Stimulated activated CD8-positive, alpha-beta memory T cell treated with anti-CD3 and anti-CD28 coated beads, Interleukin-12 subunit alpha, Interleukin-12 subunit beta, amount 100 ng/mL, for 24 hours (primary cell): ENCODE data around the gene FKTN.
"Not testable (repeated sequence)": the region's sequence is repeated elsewhere in the genome, so short reads cannot be mapped to it uniquely, and the experiment has no call there.

Source experiments
- DNase-seq: peaks from one replicate; pipeline ENCODE4 v3.0.0-alpha.2; 2020; ENCODE audit errors: extremely low read depth

The FKTN gene

DNA sequence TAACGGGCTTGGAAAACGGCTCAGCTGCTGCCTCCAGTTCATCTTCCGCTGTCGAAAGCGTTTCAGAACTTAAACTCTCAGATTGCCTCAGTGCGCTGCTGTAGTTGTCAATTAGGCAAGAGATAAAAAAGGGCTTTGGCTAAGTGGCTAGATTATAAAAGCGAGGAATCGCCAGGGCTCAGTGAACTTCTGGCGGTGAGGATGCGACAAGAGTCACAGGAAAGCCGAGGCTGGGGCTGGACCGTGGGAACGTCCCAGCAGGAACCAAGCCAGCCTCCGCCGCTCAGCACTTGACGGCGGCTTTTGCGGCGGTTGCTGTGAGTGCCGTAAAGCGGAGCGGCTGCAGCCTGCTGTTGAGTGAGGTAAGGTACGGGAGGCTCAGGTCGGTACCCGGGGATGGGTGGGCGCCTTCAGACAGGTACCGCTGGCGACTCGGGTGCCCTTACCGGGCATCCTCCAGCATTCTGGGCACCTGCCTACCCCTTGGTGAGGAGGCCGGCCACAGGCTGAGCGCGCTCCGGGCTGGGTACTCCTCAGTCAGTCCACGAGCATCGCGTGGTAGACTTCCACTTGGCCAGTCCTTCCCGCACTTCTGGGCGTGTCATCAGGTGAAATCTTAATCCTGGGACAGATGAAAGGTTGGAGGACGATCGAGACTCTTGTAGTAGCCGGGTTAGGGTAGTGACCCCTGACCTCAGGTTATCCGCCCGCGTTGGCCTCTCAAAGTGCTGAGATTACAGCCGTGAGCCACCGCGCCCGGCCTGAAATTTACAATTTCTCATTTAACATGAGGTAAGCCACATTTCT lies at the start of gene FKTN:
Gene FKTN, plus strand, starts transcription at position 328 of the 807 bp plus-strand sequence. CDS start 16,902 bp downstream, outside the sequence.
- peak; percentile 59 for DNase-seq

DNA sequence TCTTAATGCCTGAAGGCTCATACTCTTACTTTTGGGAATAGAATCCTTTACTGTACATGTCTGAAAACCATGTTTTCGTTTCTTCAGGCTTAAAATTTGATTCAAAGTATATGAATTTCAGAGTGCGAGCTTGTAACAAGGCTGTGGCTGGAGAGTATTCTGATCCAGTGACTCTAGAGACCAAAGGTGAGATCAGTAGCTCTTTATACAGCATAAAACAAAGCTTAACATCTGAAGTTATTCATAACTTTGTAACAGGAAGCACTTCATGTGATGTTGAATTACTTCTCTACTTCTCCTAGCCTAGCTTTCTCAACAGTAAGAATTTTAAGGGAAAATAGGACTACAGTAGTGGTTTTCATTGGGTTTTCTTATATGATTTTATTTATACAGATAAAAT lies 49.4 kb upstream of the FKTN start:
- no peak for DNase-seq

DNA sequence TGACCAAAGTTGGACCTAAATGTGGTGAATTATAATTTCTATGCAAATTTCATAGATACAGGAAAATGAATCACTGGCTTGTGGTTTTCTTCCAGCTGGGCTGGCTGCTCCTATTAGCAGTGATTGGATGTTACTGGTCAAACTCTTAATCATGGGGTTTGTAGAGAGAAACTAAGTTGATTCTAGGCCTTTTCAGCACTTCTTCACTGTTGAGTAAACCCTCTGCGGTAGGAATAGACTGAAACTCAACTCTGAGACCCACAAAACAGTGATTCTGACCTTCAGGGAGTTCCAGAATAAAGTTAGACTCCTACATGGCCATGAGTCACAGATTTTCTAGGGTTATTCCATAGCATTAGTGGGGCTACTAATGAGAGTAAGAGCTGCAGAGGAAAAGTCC lies 47.9 kb upstream of the FKTN start:
- DNase-seq = no peak

DNA sequence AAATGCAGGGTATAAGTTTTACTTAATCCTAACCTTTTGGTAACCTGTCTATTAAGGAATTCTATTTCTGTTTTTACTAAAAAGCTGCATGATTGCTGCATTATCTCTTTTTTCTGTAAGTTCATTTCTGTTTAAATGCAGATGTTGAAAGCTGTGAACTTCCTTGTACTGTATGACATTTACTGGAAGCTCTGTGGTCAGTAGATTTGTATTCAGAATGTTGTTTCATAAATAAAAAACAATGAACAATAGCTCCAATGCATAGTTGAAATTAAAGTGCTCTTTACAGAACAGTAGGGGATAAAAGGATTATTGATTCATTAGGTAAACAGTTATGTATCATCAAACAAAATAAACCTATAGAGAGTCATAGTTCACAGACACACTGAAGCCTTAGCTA lies 46.5 kb upstream of the FKTN start:
- DNase-seq = no peak

DNA sequence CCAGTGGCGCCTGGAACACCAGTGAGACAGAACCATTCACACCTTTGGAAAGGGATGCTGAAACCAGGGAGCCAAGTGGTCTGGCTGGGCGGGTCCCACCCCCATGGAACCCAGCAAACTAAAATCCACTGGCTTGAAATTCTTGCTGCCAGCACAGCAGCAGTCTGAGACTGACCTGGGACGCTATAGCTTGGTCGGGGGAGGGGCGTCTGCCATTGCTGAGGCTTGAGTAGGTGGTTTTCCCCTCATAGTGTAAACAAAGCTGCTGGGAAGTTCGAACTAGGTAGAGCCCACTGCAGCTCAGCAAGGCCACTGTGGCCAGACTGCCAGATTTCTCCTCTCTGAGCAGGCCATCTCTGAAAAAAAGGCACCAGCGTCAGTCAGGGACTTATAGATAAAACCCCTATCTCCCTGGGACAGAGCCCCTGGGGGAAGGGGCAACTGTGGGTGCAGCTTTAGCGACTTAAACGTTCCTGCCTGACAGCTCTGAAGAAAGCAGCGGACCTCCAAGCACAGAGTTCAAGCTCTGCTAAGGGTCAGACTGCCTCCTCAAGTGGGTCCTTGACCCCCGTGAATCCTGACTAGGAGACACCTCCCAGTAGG lies 42.0 kb upstream of the FKTN start:
- no peak for DNase-seq

DNA sequence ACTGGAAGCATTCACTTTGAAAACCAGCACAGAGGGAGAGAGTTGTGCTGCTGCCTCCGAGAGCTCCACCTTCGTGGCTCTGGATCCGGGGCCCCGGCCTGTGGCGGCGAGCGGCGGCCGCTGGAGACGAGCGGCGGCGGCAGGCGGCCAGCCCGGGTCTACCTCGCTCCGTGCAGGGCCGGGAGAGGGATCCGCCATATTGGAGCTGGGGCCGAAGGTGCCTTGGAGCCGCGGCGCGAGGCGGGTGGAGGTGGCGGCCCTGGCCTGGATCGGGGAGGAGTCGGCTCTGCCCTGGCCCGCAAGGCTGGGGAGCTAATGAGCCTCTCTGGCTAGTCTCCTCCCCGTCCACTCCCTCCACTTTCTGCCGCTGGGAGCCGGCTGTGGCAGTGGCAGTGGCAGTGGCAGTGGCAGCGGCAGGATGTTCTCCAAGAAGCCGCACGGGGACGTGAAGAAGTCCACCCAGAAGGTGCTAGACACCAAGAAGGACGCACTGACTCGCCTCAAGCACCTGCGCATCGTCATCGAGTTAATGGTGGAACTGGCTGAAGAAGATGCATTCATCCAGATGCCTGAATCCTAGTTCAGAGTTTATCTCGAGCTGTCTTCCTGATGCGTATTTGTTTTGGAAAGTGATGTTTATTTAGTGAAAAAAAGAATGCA lies 38.1 kb upstream of the FKTN start:
- not testable (repeated sequence) for DNase-seq

DNA sequence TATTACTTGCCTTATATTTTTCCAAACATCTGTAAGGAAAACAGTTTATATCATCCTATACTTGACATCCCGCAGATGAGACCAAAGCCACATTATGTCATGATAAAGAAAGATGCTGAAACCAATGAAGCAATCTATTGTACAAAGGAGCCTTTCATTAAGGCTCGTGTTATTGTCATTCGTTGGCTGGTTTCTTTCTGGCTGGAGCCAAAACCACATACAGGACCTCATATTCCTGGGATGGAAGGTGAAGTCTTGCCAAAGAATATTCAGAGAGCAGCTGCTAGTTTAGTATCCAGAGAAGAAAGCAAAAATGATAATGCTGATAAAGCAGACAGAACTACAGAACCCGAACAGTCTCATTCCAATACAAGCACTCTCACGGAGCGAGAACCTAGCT lies 36.9 kb upstream of the FKTN start:
- not testable (repeated sequence) for DNase-seq

DNA sequence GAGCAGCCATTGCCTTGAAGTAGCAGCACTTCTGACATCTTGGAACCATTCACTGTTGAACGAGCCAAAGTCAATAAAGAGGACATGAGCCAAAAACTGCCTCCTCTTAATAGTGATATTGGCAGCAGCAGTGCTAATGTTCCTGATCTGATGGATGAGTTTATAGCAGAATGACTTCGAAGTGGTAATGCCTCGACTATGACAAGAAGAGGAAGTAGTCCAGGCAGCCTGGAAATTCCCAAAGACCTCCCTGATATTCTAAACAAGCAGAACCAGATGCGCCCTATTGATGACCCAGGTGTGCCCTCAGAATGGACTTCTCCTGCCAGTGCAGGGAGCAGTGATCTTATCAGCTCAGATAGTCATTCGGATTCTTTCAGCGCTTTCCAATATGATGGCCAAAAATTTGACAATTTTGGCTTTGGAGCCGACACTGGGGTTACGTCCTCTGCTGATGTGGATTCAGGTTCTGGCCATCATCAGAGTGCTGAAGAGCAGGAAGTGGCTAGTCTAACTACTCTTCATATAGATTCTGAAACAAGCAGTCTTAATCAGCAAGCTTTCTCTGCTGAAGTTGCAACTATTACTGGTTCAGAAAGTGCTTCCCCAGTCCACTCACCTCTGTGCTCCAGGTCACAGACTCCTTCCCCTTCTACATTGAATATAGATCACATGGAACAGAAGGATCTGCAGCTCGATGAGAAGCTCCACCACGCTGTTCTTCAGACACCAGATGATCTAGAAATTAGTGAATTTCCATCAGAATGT lies 35.1 kb upstream of the FKTN start:
- not testable (repeated sequence) for DNase-seq

DNA sequence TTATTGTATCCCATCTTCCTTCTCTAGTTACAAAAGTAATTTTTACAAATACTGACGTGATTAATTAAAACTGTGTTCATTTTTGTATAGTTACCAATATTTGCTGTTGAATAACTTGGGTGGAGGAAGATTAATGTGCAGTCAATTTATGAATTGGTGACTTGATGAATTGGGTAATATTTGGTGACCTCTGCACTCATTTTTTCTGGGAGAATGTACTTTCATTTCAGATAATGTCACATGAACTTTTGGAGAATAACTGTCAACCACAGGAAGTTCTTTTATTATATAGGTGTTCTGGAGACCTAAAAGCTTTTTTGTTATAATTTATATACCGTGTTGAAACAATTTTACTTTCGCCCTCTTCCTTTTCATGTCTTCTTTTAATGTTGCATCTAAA lies 26.4 kb upstream of the FKTN start:
- DNase-seq = no peak

DNA sequence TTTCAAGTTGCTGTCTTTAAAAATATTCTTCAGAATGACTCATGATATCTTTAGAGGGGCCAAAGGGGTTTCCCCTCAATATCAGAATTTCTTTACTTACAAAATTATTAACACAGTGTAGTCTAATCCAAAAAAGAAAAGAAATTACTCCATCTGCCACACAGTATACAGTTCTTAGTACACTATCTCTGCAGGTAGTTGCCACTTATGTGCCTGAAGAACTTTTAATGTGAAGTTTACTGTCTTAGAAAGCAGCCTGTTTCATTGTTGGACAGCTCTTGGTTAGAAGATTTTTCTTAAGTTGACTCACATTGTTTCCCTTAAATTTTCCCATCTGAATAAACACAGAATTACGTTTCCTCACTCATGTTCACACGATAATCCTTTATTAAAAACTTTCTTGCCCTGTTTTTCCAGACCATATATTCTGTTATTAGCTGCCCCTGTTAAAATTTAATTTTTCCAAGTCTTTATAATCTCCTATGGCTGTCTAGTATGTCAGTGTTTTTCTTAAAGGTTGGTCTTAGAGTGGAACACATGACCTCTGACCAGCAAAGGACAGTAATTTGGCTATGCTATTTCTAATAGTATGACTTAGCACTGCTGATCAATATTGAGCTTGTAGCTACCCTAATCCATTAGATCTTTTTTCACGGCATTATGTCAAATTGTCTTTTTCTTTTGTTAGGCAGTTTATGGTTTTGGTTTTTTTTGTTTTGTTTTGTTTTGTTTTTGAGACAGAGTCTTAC lies 21.8 kb upstream of the FKTN start:
- DNase-seq = no peak

DNA sequence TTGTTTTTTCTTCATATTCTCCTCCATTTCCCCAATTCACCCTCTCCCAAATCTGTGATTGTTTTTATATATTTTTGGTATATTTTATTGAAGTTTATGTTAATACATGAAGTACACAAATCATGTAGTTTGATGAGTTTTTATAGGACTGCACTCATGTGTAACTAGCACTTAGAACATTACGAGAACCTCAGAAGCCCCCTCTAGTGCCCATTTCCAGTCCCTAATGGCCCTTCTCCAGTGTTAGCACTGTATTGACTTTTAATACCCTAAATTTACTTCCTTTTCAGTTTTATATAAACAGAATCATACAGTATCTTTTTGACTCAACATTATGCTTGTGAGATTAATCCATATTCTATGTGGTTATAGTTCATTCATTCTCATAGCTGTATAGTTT lies 18.5 kb upstream of the FKTN start:
- DNase-seq = no peak

DNA sequence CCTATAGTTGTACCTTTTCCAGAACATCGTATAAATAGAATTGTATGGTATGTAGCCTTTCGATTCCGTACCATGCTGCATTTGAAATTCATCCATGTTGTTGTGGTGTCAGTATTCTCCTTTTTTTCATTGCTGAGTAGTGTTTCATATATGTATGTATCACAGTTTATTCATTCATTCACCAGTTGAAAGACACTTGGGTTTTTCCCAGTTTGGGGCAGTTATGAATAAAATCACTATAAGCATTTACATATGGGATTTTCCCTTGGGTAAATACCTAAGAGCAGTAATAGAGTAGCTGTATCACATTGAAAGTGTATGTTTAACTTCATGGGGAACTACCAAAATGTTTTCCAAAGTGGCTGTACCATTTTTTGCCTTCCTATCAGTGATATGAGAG lies 16.1 kb upstream of the FKTN start:
- DNase-seq = no peak

DNA sequence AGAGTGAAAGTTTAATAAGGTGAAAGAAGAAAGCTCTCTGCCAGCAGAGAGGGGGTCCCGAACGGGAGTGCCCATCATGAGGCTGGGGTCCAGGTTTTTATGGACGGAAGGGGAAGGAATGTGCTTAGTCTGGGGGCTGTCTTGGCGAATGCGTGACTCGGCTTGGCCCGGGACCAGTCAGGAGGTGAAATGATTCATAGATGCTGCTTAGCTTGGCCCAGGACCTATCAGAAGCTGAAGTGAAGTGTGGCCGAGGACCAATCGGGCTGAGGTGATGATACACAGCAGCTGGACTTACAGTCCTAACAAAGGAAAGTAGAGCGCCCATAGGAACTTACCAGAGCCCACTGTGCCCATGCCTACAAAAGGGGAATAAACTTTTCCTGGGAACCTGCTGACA lies 3.9 kb upstream of the FKTN start:
- no peak for DNase-seq

DNA sequence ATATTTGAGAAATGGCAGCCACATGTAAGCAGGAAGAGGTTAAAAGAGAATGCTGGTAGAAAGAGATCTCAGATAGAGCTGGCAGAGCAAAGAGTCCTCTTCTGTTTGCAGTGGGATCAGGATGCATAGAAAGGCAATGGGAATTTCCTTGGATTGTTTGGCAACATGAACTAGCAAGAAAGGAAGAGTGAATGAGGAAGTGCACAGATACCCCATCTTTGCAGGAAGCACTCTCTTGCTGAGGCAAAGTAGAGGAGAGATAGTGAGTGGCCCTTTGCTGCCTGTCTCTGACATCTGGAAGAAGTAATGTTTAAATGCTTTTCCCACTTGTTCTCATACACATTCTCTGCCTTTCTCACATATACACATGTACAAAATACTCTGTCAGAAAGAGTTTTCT lies 14.5 kb downstream of the FKTN start:
- DNase-seq = no peak

DNA sequence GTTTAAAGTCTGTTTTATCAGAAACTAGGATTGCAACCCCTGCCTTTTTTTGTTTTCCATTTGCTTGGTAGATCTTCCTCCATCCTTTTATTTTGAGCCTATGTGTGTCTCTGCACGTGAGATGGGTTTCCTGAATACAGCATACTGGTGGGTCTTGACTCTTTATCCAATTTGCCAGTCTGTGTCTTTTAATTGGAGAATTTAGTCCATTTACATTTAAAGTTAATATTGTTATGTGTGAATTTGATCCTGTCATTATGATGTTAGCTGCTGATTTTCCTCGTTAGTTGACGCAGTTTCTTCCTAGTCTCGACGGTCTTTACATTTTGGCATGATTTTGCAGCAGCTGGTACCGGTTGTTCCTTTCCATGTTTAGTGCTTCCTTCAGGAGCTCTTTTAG lies 22.0 kb downstream of the FKTN start:
- DNase-seq = not testable (repeated sequence)

DNA sequence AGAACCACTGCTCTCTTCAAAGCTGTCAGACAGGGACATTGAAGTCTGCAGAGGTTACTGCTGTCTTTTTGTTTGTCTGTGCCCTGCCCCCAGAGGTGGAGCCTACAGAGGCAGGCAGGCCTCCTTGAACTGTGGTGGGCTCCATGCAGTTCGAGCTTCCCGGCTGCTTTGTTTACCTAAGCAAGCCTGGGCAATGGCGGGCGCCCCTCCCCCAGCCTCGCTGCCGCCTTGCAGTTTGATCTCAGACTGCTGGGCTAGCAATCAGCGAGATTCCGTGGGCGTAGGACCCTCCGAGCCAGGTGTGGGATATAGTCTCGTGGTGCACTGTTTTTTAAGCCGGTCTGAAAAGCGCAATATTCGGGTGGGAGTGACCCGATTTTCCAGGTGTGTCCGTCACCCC lies 23.6 kb downstream of the FKTN start:
- not testable (repeated sequence) for DNase-seq

DNA sequence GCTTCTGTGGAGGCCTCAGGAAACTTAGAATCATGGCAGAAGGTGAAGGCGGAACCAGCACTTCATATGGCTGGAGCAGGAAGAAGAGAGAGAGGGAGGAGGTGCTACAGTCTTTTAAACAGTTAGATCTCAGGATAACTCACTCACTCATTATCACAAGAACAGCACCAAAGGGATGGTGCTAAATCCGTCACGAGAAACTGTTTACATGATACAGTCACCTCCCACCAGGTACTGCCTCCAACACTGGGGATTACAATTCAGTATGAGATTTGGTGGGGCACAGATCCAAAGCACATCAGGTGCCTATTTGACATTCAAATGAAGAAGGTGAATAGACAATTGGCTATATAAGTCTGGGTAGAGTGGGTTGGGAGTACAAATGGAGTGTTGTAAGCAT lies 35.2 kb downstream of the FKTN start:
- DNase-seq = no peak

DNA sequence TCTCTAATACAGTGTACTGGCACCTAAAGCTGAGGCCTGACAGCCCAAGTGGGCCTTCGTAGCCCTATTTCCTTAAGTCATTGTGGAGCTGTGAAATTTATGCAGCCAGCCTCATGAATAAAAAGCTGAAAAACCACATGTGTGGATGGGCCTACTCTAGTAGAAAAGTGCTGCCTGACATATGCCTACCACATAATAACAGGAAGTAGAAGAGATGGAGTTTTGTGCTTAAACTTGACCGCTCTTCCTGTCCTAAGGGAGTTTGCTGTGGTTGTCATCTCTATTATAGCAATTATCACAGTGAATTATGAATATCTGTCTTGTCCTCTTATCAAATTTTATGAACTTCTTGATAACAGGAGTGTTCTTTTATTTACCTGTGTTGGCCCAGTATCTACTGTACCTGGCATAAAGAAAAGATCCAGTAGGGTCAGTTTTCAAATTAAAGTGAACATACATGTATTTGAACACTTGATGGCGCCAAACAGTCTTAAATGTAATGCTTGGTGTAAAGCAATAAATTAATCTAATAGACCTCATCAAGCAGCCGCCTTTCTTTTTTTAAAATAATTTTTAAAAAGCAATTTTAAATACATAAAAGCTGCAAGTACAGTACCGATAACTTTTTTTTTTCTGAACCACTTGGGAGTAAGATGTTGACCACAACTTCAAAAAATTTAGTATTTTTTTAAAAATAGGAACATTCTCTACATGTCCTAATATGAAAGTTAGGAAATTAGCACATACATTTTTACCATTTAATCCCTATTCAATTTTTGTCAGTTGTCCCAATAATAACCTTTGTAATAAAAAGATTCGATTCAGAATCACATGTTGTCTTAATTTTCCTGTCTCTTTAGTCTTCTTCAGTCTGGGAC lies 51.0 kb downstream of the FKTN start:
- no peak for DNase-seq

DNA sequence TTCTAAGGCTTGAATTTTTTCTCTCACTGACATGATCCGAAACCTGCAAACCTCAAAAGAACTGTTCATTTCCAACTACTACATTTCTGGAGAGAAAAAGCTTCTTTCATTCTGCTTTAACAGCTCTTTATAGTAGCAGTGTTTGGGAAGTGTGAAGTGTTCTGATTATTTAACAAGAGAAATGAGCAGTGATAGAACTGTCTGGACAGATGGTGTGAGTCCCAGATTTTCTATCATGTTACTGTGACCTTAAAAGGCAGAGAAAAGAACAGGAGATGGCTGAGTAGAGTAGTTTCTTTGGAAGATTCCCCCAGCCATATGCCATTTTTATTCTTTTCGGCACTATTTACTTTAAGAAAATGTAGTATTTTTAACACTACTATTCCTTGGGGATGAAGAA lies 63.1 kb downstream of the FKTN start:
- DNase-seq = no peak

DNA sequence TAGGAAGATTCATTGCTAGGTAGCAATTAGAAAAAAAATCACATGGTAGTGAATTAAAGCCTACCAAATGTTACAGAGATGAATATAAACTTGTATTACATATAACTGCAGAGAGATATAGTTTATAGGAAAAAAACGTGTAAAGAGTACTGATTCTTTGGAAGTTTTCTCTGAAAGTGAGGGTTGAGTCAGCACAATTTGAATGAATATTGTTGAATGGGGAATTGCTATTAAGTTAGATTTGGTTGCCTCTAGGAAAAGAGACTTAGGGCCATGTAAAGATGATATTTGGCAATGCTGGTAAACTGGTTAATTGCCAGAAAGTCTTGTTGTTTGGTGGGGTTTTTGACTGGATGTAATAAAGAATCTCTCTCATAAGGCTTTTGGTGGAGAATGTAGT lies 67.2 kb downstream of the FKTN start:
- no peak for DNase-seq

DNA sequence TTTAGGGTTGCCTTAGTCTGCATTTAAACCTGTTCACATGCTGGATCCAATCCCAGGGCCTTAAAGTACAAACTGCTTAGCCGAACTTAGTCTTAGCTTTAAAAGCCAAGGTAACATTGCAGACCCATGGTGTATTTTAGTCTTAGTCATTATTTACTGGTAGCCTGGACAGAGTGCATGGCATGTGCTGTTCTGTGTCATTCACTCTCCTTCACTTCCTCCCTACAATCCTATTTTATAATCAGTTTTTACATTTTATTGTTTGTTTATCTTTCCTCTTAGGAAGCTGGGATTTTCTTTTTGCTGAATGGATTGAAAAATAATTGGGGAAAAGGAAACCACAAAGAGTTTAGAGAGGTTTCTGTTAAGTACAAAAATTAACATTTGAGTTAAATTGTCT lies 74.9 kb downstream of the FKTN start:
- DNase-seq = no peak
